GM12878 (cell line): ENCODE measurements around the gene THRAP3. TPM values are rescaled to one million over a fixed set of nuclear protein-coding genes. Genes with fewer than 3 reads are reported as not detected.

Experiments used
- ATF3 ChIP-seq: IDR thresholded peaks from 2 replicates; pipeline ENCODE4 v1.6.1; 2011; ENCODE audit warnings: low read depth, mild to moderate bottlenecking, low read length, moderate library complexity, borderline replicate concordance; ENCODE audit errors: extremely low read depth
- BRCA1 ChIP-seq: IDR thresholded peaks from 2 replicates; pipeline ENCODE4 v1.6.1; 2011; ENCODE audit warnings: low read depth, low read length, improper control_type of control experiment
- CBX3 ChIP-seq: fragments of 200-600 bp; sonication (generic); IDR thresholded peaks from 2 replicates; pipeline ENCODE4 v1.6.1; 2016; ENCODE audit warnings: low read depth, borderline replicate concordance
- CBX5 ChIP-seq: sonication (generic); IDR thresholded peaks from 2 replicates; pipeline ENCODE4 v1.6.1; 2016; ENCODE audit warnings: low read depth, moderate library complexity, mild to moderate bottlenecking, inconsistent platforms
- CEBPB ChIP-seq, 2 experiments: fragments of 150-350 bp in 1 of 2; IDR thresholded peaks; 2 replicates each; pipeline ENCODE4 v1.6.1; 2012 to 2014; ENCODE audit warnings: low read depth in 2 of 2, low read length in 2 of 2, borderline replicate concordance in 1 of 2, inconsistent platforms in 1 of 2
- CREB1 ChIP-seq: IDR thresholded peaks from 2 replicates; pipeline ENCODE4 v1.6.1; 2012; ENCODE audit warnings: low read depth, mild to moderate bottlenecking, inconsistent platforms
- DPF2 ChIP-seq: fragments of 450-650 bp; IDR thresholded peaks from 2 replicates; pipeline ENCODE4 v1.6.1; 2017; ENCODE audit warnings: mild to moderate bottlenecking
- FOS ChIP-seq: IDR thresholded peaks from 3 replicates; pipeline ENCODE4 v1.6.1; 2011; ENCODE audit warnings: borderline replicate concordance; ENCODE audit not compliant: insufficient read length; ENCODE audit errors: extremely low read depth
- GABPA ChIP-seq: IDR thresholded peaks from 2 replicates; pipeline ENCODE4 v1.6.1; 2014; ENCODE audit warnings: antibody characterized with exemption, low read depth, mild to moderate bottlenecking, inconsistent platforms
- MEF2A ChIP-seq: IDR thresholded peaks from 2 replicates; pipeline ENCODE4 v1.6.1; 2011; ENCODE audit warnings: low read depth, mild to moderate bottlenecking, low read length, moderate library complexity; ENCODE audit not compliant: insufficient read depth
- MEF2B ChIP-seq: fragments of 450-650 bp; IDR thresholded peaks from 2 replicates; pipeline ENCODE4 v1.6.1; 2018; ENCODE audit warnings: mild to moderate bottlenecking, moderate library complexity; ENCODE audit not compliant: partially characterized antibody, poor library complexity, severe bottlenecking
- NR2F1 ChIP-seq: fragments of 450-650 bp; conservative IDR thresholded peaks from 2 replicates; pipeline ENCODE4 v1.6.1; 2017; ENCODE audit warnings: mild to moderate bottlenecking
- PAX5 ChIP-seq: IDR thresholded peaks from 2 replicates; pipeline ENCODE4 v1.6.1; 2011; ENCODE audit warnings: low read depth, low read length, borderline replicate concordance
- PRDM15 ChIP-seq: fragments of 450-650 bp; formaldehyde crosslinking; IDR thresholded peaks from 2 replicates; pipeline ENCODE4 v1.4.0; 2020; ENCODE audit warnings: mild to moderate bottlenecking, moderate library complexity
- SMARCA5 ChIP-seq: fragments of 450-650 bp; IDR thresholded peaks from 2 replicates; pipeline ENCODE4 v1.6.1; 2017; ENCODE audit warnings: mild to moderate bottlenecking
- SPI1 ChIP-seq: IDR thresholded peaks from 2 replicates; pipeline ENCODE4 v1.6.1; 2011; ENCODE audit warnings: low read depth, mild to moderate bottlenecking, low read length, moderate library complexity, borderline replicate concordance; ENCODE audit not compliant: insufficient read depth
- STAT1 ChIP-seq: fragments of 450-650 bp; conservative IDR thresholded peaks from 2 replicates; pipeline ENCODE4 v1.6.1; 2014; ENCODE audit warnings: antibody characterized with exemption, mild to moderate bottlenecking
- USF2 ChIP-seq: IDR thresholded peaks from 2 replicates; pipeline ENCODE4 v1.6.1; 2011; ENCODE audit warnings: low read depth, low read length, improper control_type of control experiment, borderline replicate concordance
- ZNF622 ChIP-seq: fragments of 450-650 bp; IDR thresholded peaks from 2 replicates; pipeline ENCODE4 v1.6.1; 2017; ENCODE audit warnings: mild to moderate bottlenecking, inconsistent platforms
- ZSCAN29 ChIP-seq: fragments of 450-650 bp; IDR thresholded peaks from 2 replicates; pipeline ENCODE4 v1.6.1; 2017; ENCODE audit warnings: mild to moderate bottlenecking, moderate library complexity
- polyA plus RNA-seq, 11 experiments: library from polyadenylated mRNA; depleted of rRNA in 4 of 11; unstranded in 6 of 11; stranded (reverse) in 5 of 11; fragments of >200 nt; fragmentation: Nextera tagmentation in 4 of 11; fragmentation: Illumina TruSeq in 1 of 11; extraction: Ambion mirVana in 4 of 11; extraction: Trizol in 1 of 11; gene quantifications; 1 replicate in 1 of 11; 2 replicates in 10 of 11; pipeline versions ENCODE4 v1.2.1 to v1.2.3, GENCODE V29; 2011 to 2016; ENCODE audit warnings: inconsistent platforms in 2 of 11, missing spikeins in 2 of 11, low read depth in 1 of 11
- total RNA-seq, 4 experiments: library from RNA; depleted of rRNA in 3 of 4; stranded (reverse); fragments of >200 nt in 3 of 4; fragmentation: Illumina TruSeq in 1 of 4; extraction: Trizol in 1 of 4; gene quantifications; 2 replicates each; pipeline versions ENCODE4 v1.2.1 to v1.2.3, GENCODE V29; 2013 to 2021
- TF ChIP-seq, protein P1 (sequence below): fragments of 450-650 bp; IDR thresholded peaks from 2 replicates; pipeline ENCODE4 v1.6.1; 2016; ENCODE audit warnings: mild to moderate bottlenecking, moderate library complexity, borderline replicate concordance
- TF ChIP-seq, protein P2 (sequence below): IDR thresholded peaks from 2 replicates; pipeline ENCODE4 v1.6.1; 2012; ENCODE audit warnings: low read depth, low read length, improper control_type of control experiment

The THRAP3 gene
- total and polyA plus RNA-seq, 10 of the 15 experiments (the other 5 are each of a cell fraction or from before 2014, with no cell fraction given): 76.3 to 173 (median 136) TPM

DNA sequence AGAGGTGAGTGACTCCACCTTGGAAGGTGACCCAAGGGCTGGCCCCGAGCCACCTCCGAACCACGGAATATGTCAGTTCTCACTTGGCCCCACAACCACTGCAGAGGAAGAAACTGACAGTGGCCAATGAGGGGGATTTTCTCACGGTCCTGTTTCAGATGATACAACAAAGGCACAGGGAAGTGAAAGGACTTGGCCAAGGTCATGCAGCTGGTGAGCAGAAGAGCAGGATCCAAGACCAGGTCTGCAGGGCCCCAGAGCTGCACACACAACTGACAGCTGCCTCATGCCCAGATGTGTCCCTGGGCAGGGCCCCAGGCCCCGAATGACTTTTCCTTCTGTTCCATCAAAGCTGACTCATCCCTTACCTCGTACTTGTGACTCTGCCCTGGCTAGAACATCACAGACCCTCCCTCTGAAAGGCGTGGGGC is 125.0 kb downstream of the THRAP3 start (continued):
- TF ChIP-seq, protein P1, sequence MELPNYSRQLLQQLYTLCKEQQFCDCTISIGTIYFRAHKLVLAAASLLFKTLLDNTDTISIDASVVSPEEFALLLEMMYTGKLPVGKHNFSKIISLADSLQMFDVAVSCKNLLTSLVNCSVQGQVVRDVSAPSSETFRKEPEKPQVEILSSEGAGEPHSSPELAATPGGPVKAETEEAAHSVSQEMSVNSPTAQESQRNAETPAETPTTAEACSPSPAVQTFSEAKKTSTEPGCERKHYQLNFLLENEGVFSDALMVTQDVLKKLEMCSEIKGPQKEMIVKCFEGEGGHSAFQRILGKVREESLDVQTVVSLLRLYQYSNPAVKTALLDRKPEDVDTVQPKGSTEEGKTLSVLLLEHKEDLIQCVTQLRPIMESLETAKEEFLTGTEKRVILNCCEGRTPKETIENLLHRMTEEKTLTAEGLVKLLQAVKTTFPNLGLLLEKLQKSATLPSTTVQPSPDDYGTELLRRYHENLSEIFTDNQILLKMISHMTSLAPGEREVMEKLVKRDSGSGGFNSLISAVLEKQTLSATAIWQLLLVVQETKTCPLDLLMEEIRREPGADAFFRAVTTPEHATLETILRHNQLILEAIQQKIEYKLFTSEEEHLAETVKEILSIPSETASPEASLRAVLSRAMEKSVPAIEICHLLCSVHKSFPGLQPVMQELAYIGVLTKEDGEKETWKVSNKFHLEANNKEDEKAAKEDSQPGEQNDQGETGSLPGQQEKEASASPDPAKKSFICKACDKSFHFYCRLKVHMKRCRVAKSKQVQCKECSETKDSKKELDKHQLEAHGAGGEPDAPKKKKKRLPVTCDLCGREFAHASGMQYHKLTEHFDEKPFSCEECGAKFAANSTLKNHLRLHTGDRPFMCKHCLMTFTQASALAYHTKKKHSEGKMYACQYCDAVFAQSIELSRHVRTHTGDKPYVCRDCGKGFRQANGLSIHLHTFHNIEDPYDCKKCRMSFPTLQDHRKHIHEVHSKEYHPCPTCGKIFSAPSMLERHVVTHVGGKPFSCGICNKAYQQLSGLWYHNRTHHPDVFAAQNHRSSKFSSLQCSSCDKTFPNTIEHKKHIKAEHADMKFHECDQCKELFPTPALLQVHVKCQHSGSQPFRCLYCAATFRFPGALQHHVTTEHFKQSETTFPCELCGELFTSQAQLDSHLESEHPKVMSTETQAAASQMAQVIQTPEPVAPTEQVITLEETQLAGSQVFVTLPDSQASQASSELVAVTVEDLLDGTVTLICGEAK: no peak
- TF ChIP-seq PRDM15: no peak
- TF ChIP-seq FOS: no peak
- TF ChIP-seq BRCA1: no peak
- peak; percentile 65 for TF ChIP-seq SMARCA5
- no peak for TF ChIP-seq CEBPB (IDR thresholded peaks at IDR 0.05; ENCODE audit: borderline replicate concordance in 1 of 2, low read depth in 2 of 2, low read length in 2 of 2)
- TF ChIP-seq PAX5: no peak
- no peak for TF ChIP-seq ATF3
- no peak; the same call in 1 of the 2 replicates for TF ChIP-seq CREB1
- TF ChIP-seq, protein P2, sequence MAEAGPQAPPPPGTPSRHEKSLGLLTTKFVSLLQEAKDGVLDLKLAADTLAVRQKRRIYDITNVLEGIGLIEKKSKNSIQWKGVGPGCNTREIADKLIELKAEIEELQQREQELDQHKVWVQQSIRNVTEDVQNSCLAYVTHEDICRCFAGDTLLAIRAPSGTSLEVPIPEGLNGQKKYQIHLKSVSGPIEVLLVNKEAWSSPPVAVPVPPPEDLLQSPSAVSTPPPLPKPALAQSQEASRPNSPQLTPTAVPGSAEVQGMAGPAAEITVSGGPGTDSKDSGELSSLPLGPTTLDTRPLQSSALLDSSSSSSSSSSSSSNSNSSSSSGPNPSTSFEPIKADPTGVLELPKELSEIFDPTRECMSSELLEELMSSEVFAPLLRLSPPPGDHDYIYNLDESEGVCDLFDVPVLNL: no peak
- peak; percentile 92 for TF ChIP-seq NR2F1
- TF ChIP-seq ZSCAN29: no peak
- TF ChIP-seq SPI1: peak; percentile 88
- no peak for TF ChIP-seq STAT1
- no peak for TF ChIP-seq CBX3
- TF ChIP-seq GABPA: no peak
- TF ChIP-seq ZNF622: no peak
- TF ChIP-seq MEF2B: no peak
- TF ChIP-seq USF2: no peak
- no peak for TF ChIP-seq MEF2A
- TF ChIP-seq DPF2: 0 out of 2 replicates have a peak, but pooled peaks have one; percentile 33
- TF ChIP-seq CBX5: no peak
